Measurements from ENCODE around the gene LAIR1. TPM values are rescaled to one million over a fixed set of nuclear protein-coding genes. Genes with fewer than 3 reads are reported as not detected.
"Not testable (repeated sequence)": the region's sequence is repeated elsewhere in the genome, so short reads cannot be mapped to it uniquely, and the experiment has no call there.

Gene LAIR1
- polyA plus RNA-seq, 3 donors = 48.0 to 202 (median 73.8) TPM

- H3K27ac Mint-ChIP-seq = peak overlapping the region in 2 of 7 donors; percentile 7 to 61
- H3K36me3 Mint-ChIP-seq = peaks cover 56 to 67% of the 10 kb centered on the region in 2 donors
- H3K4me3 Mint-ChIP-seq; H3K4me3 ChIP-seq (replicated peaks in 1 of 3; ENCODE audit: low read depth in 2 of 3, low read length in 3 of 3); H3K9me3 Mint-ChIP-seq; H3K9me3 ChIP-seq (replicated peaks in 1 of 2; ENCODE audit: control insufficient read depth in 1 of 2, insufficient read depth in 1 of 2, low read length in 2 of 2); H3K9ac ChIP-seq (ENCODE audit: insufficient read depth, low read length, poor library complexity, severe bottlenecking); H3K4me2 ChIP-seq (replicated peaks; ENCODE audit: extremely low read depth, low read length, poor library complexity, severe bottlenecking); DNase-seq; intact Hi-C loops (cut with micrococcal nuclease); H2AFZ ChIP-seq (ENCODE audit: insufficient read depth, low read depth, low read length, poor library complexity, severe bottlenecking); H3K27me3 ChIP-seq (ENCODE audit: control insufficient read depth in 2 of 2, insufficient read depth in 2 of 2, low read length in 2 of 2); H3K27ac ChIP-seq (ENCODE audit: low read depth in 1 of 2, low read length in 2 of 2); H3K27me3 Mint-ChIP-seq (ENCODE audit: low read depth in 3 of 3): not testable (repeated sequence)
- Histone ChIP-seq H3K4me1 (ENCODE audit: control insufficient read depth in 1 of 2, insufficient read depth in 2 of 2, low read length in 2 of 2) (peaks cover 38 to 39% of the 10 kb centered on the region in 2 donors), H4K20me1 (ENCODE audit: insufficient read depth, low read length) (peaks cover 21% of the 10 kb centered on the region), H3K36me3 (replicated peaks in 1 of 2; ENCODE audit: control insufficient read depth in 1 of 2, insufficient read depth in 2 of 2, low read length in 2 of 2) (peaks cover 39 to 43% of the 10 kb centered on the region in 2 donors), H3K79me2 (ENCODE audit: insufficient read depth, low read length) (peaks cover 56% of the 10 kb centered on the region)
- TF ChIP-seq CTCF (IDR thresholded peaks at IDR 0.05) = peak; percentile 38
- peaks cover 38% of the 10 kb centered on the region for H3K4me1 Mint-ChIP-seq
- no CpG with 5 or more reads among the region's 21 CpGs for WGBS (ENCODE audit: insufficient coverage)
Observed at GRCh38 chr19:54359149-54359820, 5.4 kb downstream of the LAIR1 start.

GRCh38 chr19:54357381-54357780 lies 7.3 kb downstream of the LAIR1 start:
- Histone ChIP-seq H3K27me3 (ENCODE audit: control insufficient read depth in 2 of 2, insufficient read depth in 2 of 2, low read length in 2 of 2) (no peaks in the 10 kb centered on the region), H3K9me3 (replicated peaks in 1 of 2; ENCODE audit: control insufficient read depth in 1 of 2, insufficient read depth in 1 of 2, low read length in 2 of 2) (no peaks in the 10 kb centered on the region), H3K4me3 (replicated peaks in 1 of 3; ENCODE audit: low read depth in 2 of 3, low read length in 3 of 3) (no peak overlapping the region), H3K79me2 (ENCODE audit: insufficient read depth, low read length) (peaks cover 37% of the 10 kb centered on the region), H3K4me1 (ENCODE audit: control insufficient read depth in 1 of 2, insufficient read depth in 2 of 2, low read length in 2 of 2) (peaks cover 30 to 32% of the 10 kb centered on the region in 2 donors), H3K27ac (ENCODE audit: low read depth in 1 of 2, low read length in 2 of 2) (no peak overlapping the region), H4K20me1 (ENCODE audit: insufficient read depth, low read length) (peaks cover 23% of the 10 kb centered on the region), H3K36me3 (replicated peaks in 1 of 2; ENCODE audit: control insufficient read depth in 1 of 2, insufficient read depth in 2 of 2, low read length in 2 of 2) (peaks cover 42 to 47% of the 10 kb centered on the region in 2 donors), H3K9ac (ENCODE audit: insufficient read depth, low read length, poor library complexity, severe bottlenecking) (no peak overlapping the region), H3K4me2 (replicated peaks; ENCODE audit: extremely low read depth, low read length, poor library complexity, severe bottlenecking) (no peak overlapping the region), H2AFZ (ENCODE audit: insufficient read depth, low read depth, low read length, poor library complexity, severe bottlenecking) (no peak overlapping the region)
- Mint-ChIP-seq H3K9me3 (no peaks in the 10 kb centered on the region), H3K36me3 (peaks cover 50 to 57% of the 10 kb centered on the region in 2 donors), H3K27ac (peak overlapping the region in 3 of 7 donors; percentile 21 to 40 (median 35)), H3K27me3 (ENCODE audit: low read depth in 3 of 3) (no peaks in the 10 kb centered on the region), H3K4me1 (peaks cover 42% of the 10 kb centered on the region), H3K4me3 (no peak overlapping the region)
- no peak for TF ChIP-seq CTCF (IDR thresholded peaks at IDR 0.05)
- DNase-seq = no peak
- 88% methylated on average over 16 of the region's 16 CpGs for WGBS (ENCODE audit: insufficient coverage)
- intact Hi-C loops (cut with micrococcal nuclease) = no loop called here
